Measurements from ENCODE around the gene PKDCC. TPM values are rescaled to one million over a fixed set of nuclear protein-coding genes. Genes with fewer than 3 reads are reported as not detected.

PKDCC gene
- total and polyA plus RNA-seq, 7 experiments from 2014 or later = not detected

- Histone ChIP-seq H3K4me3 (ENCODE audit: low read length) (no peak overlapping the region), H3K4me1 (ENCODE audit: control insufficient read depth in 2 of 2, insufficient read depth in 2 of 2, low read length in 2 of 2) (no peaks in the 10 kb centered on the region), H3K27me3 (ENCODE audit: control insufficient read depth in 2 of 2, insufficient read depth in 2 of 2, low read length in 2 of 2) (no peaks in the 10 kb centered on the region), H3K9me3 (ENCODE audit: control insufficient read depth in 2 of 3, low read length in 3 of 3) (peaks cover 0 to 8% (median 0%) of the 10 kb centered on the region in 3 experiments), H3K36me3 (ENCODE audit: control insufficient read depth in 2 of 3, insufficient read depth in 3 of 3, low read length in 3 of 3) (no peaks in the 10 kb centered on the region), H3K27ac (ENCODE audit: low read depth, low read length) (no peak overlapping the region)
- H3K9me3 Mint-ChIP-seq = peaks cover 6 to 26% (median 13%) of the 10 kb centered on the region in 11 donors
- peaks cover 0 to 29% (median 18%) of the 10 kb centered on the region in 5 donors for H3K27me3 Mint-ChIP-seq
- intact Hi-C loops (cut with micrococcal nuclease) = no loop called here
- H3K4me1 Mint-ChIP-seq = peaks cover 5 to 17% (median 11%) of the 10 kb centered on the region in 7 donors
- DNase-seq = no peak
- ChIA-PET CTCF (no interaction called here), POLR2A (no interaction called here)
- H3K4me3 Mint-ChIP-seq = peak overlapping the region in 2 of 10 donors; percentile 36 to 65
- H3K27ac Mint-ChIP-seq = peak overlapping the region in 1 of 9 donors; percentile 21
- ATAC-seq = no peak
- peaks cover 0 to 6% (median 5%) of the 10 kb centered on the region in 5 donors for H3K36me3 Mint-ChIP-seq
Observed at GRCh38 chr2:42008241-42008921, 39.4 kb upstream of the PKDCC start.

- Mint-ChIP-seq H3K36me3 (no peaks in the 10 kb centered on the region), H3K9me3 (peaks cover 0 to 11% (median 5%) of the 10 kb centered on the region in 11 donors), H3K27ac (no peak overlapping the region), H3K4me1 (peaks cover 5 to 17% (median 11%) of the 10 kb centered on the region in 7 donors), H3K4me3 (peak overlapping the region in 9 of 10 donors; percentile 15 to 81 (median 57)), H3K27me3 (peaks cover 0 to 24% (median 18%) of the 10 kb centered on the region in 5 donors)
- H3K4me3 ChIP-seq (ENCODE audit: low read length) = peak overlapping the region; percentile 9
- H3K36me3 ChIP-seq (ENCODE audit: control insufficient read depth in 2 of 3, insufficient read depth in 3 of 3, low read length in 3 of 3) = no peaks in the 10 kb centered on the region
- no peak overlapping the region for H3K27ac ChIP-seq (ENCODE audit: low read depth, low read length)
- no peaks in the 10 kb centered on the region for H3K9me3 ChIP-seq (ENCODE audit: control insufficient read depth in 2 of 3, low read length in 3 of 3)
- POLR2A ChIA-PET = interaction anchor here (0.9 kb wide), 1 partner anchor 13 kb away, joined by 3 read pairs; no protein-coding TSS in a partner anchor
- H3K27me3 ChIP-seq (ENCODE audit: control insufficient read depth in 2 of 2, insufficient read depth in 2 of 2, low read length in 2 of 2) = no peaks in the 10 kb centered on the region
- no peaks in the 10 kb centered on the region for H3K4me1 ChIP-seq (ENCODE audit: control insufficient read depth in 2 of 2, insufficient read depth in 2 of 2, low read length in 2 of 2)
- no peak for ATAC-seq
- DNase-seq = no peak
- CTCF ChIA-PET = no interaction called here
- intact Hi-C loops (cut with micrococcal nuclease) = no loop called here
Observed at GRCh38 chr2:42009657-42010580, 37.9 kb upstream of the PKDCC start.

- H3K4me3 Mint-ChIP-seq = no peak overlapping the region
- DNase-seq (no peak), ATAC-seq (no peak)
- no peaks in the 10 kb centered on the region for H3K36me3 Mint-ChIP-seq
- H3K36me3 ChIP-seq (ENCODE audit: control insufficient read depth in 2 of 3, insufficient read depth in 3 of 3, low read length in 3 of 3) = no peaks in the 10 kb centered on the region
- peaks cover 0 to 18% (median 11%) of the 10 kb centered on the region in 5 donors for H3K27me3 Mint-ChIP-seq
- peaks cover 5 to 17% (median 11%) of the 10 kb centered on the region in 7 donors for H3K4me1 Mint-ChIP-seq
- no peaks in the 10 kb centered on the region for H3K9me3 ChIP-seq (ENCODE audit: control insufficient read depth in 2 of 3, low read length in 3 of 3)
- H3K4me1 ChIP-seq (ENCODE audit: control insufficient read depth in 2 of 2, insufficient read depth in 2 of 2, low read length in 2 of 2) = no peaks in the 10 kb centered on the region
- ChIA-PET CTCF (no interaction called here), POLR2A (no interaction called here)
- no peaks in the 10 kb centered on the region for H3K27me3 ChIP-seq (ENCODE audit: control insufficient read depth in 2 of 2, insufficient read depth in 2 of 2, low read length in 2 of 2)
- intact Hi-C loops (cut with micrococcal nuclease) = no loop called here
- H3K27ac Mint-ChIP-seq = no peak overlapping the region
- H3K9me3 Mint-ChIP-seq = peaks cover 0 to 8% (median 0%) of the 10 kb centered on the region in 11 donors
- no peak overlapping the region for H3K27ac ChIP-seq (ENCODE audit: low read depth, low read length)
- no peak overlapping the region for H3K4me3 ChIP-seq (ENCODE audit: low read length)
Observed at GRCh38 chr2:42010743-42011298, 37.0 kb upstream of the PKDCC start.

GRCh38 chr2:42012137-42012536 lies 35.7 kb upstream of the PKDCC start:
- H3K27ac ChIP-seq (ENCODE audit: low read depth, low read length) = no peak overlapping the region
- H3K27me3 ChIP-seq (ENCODE audit: control insufficient read depth in 2 of 2, insufficient read depth in 2 of 2, low read length in 2 of 2) = no peaks in the 10 kb centered on the region
- DNase-seq (no peak), ATAC-seq (no peak)
- no peak overlapping the region for H3K4me3 Mint-ChIP-seq
- peaks cover 0 to 15% (median 2%) of the 10 kb centered on the region in 11 donors for H3K9me3 Mint-ChIP-seq
- ChIA-PET CTCF (no interaction called here), POLR2A (no interaction called here)
- H3K36me3 ChIP-seq (ENCODE audit: control insufficient read depth in 2 of 3, insufficient read depth in 3 of 3, low read length in 3 of 3) = no peaks in the 10 kb centered on the region
- H3K36me3 Mint-ChIP-seq = no peaks in the 10 kb centered on the region
- no peak overlapping the region for H3K4me3 ChIP-seq (ENCODE audit: low read length)
- intact Hi-C loops (cut with micrococcal nuclease) = no loop called here
- H3K4me1 Mint-ChIP-seq = peaks cover 5 to 17% (median 11%) of the 10 kb centered on the region in 7 donors
- H3K27ac Mint-ChIP-seq = no peak overlapping the region
- H3K9me3 ChIP-seq (ENCODE audit: control insufficient read depth in 2 of 3, low read length in 3 of 3) = no peaks in the 10 kb centered on the region
- peaks cover 0 to 8% (median 7%) of the 10 kb centered on the region in 5 donors for H3K27me3 Mint-ChIP-seq
- no peaks in the 10 kb centered on the region for H3K4me1 ChIP-seq (ENCODE audit: control insufficient read depth in 2 of 2, insufficient read depth in 2 of 2, low read length in 2 of 2)

GRCh38 chr2:42012651-42013050 lies 35.2 kb upstream of the PKDCC start:
- peaks cover 0 to 15% (median 2%) of the 10 kb centered on the region in 11 donors for H3K9me3 Mint-ChIP-seq
- no peak overlapping the region for H3K27ac Mint-ChIP-seq
- DNase-seq = no peak
- no peak overlapping the region for H3K4me3 Mint-ChIP-seq
- H3K27ac ChIP-seq (ENCODE audit: low read depth, low read length) = no peak overlapping the region
- ChIA-PET POLR2A (no interaction called here), CTCF (no interaction called here)
- ATAC-seq = no peak
- no peaks in the 10 kb centered on the region for H3K36me3 Mint-ChIP-seq
- H3K4me1 Mint-ChIP-seq = peaks cover 5 to 17% (median 11%) of the 10 kb centered on the region in 7 donors
- H3K27me3 ChIP-seq (ENCODE audit: control insufficient read depth in 2 of 2, insufficient read depth in 2 of 2, low read length in 2 of 2) = no peaks in the 10 kb centered on the region
- H3K27me3 Mint-ChIP-seq = peaks cover 0 to 7% (median 6%) of the 10 kb centered on the region in 5 donors
- no peaks in the 10 kb centered on the region for H3K36me3 ChIP-seq (ENCODE audit: control insufficient read depth in 2 of 3, insufficient read depth in 3 of 3, low read length in 3 of 3)
- no peak overlapping the region for H3K4me3 ChIP-seq (ENCODE audit: low read length)
- H3K4me1 ChIP-seq (ENCODE audit: control insufficient read depth in 2 of 2, insufficient read depth in 2 of 2, low read length in 2 of 2) = no peaks in the 10 kb centered on the region
- intact Hi-C loops (cut with micrococcal nuclease) = no loop called here
- H3K9me3 ChIP-seq (ENCODE audit: control insufficient read depth in 2 of 3, low read length in 3 of 3) = no peaks in the 10 kb centered on the region

- H3K4me3 Mint-ChIP-seq = no peak overlapping the region
- POLR2A ChIA-PET = no interaction called here
- peaks cover 5 to 15% (median 11%) of the 10 kb centered on the region in 7 donors for H3K4me1 Mint-ChIP-seq
- CTCF ChIA-PET = no interaction called here
- peaks cover 0 to 7% (median 4%) of the 10 kb centered on the region in 5 donors for H3K27me3 Mint-ChIP-seq
- no peak for DNase-seq
- H3K9me3 ChIP-seq (ENCODE audit: control insufficient read depth in 2 of 3, low read length in 3 of 3) = no peaks in the 10 kb centered on the region
- no peak overlapping the region for H3K4me3 ChIP-seq (ENCODE audit: low read length)
- H3K27ac Mint-ChIP-seq = no peak overlapping the region
- H3K36me3 Mint-ChIP-seq = no peaks in the 10 kb centered on the region
- H3K27me3 ChIP-seq (ENCODE audit: control insufficient read depth in 2 of 2, insufficient read depth in 2 of 2, low read length in 2 of 2) = no peaks in the 10 kb centered on the region
- H3K36me3 ChIP-seq (ENCODE audit: control insufficient read depth in 2 of 3, insufficient read depth in 3 of 3, low read length in 3 of 3) = no peaks in the 10 kb centered on the region
- H3K9me3 Mint-ChIP-seq = peaks cover 0 to 15% (median 2%) of the 10 kb centered on the region in 11 donors
- no peaks in the 10 kb centered on the region for H3K4me1 ChIP-seq (ENCODE audit: control insufficient read depth in 2 of 2, insufficient read depth in 2 of 2, low read length in 2 of 2)
- ATAC-seq = no peak
- intact Hi-C loops (cut with micrococcal nuclease) = no loop called here
- no peak overlapping the region for H3K27ac ChIP-seq (ENCODE audit: low read depth, low read length)
Observed at GRCh38 chr2:42013409-42013808, 34.4 kb upstream of the PKDCC start.

Data from naive thymus-derived CD4-positive, alpha-beta T cell (primary cell).